Measurements from ENCODE around the gene PHOSPHO2. TPM values are rescaled to one million over a fixed set of nuclear protein-coding genes. Genes with fewer than 3 reads are reported as not detected.
A peak's percentile ranks its signal among the peaks of the same experiment; 100 is the strongest.

The PHOSPHO2 gene
- total and polyA plus RNA-seq, 9 of the 15 experiments (the other 6 are each of a cell fraction or from before 2014, with no cell fraction given), result 7.8 to 19.1 (median 11.7) TPM

DNA sequence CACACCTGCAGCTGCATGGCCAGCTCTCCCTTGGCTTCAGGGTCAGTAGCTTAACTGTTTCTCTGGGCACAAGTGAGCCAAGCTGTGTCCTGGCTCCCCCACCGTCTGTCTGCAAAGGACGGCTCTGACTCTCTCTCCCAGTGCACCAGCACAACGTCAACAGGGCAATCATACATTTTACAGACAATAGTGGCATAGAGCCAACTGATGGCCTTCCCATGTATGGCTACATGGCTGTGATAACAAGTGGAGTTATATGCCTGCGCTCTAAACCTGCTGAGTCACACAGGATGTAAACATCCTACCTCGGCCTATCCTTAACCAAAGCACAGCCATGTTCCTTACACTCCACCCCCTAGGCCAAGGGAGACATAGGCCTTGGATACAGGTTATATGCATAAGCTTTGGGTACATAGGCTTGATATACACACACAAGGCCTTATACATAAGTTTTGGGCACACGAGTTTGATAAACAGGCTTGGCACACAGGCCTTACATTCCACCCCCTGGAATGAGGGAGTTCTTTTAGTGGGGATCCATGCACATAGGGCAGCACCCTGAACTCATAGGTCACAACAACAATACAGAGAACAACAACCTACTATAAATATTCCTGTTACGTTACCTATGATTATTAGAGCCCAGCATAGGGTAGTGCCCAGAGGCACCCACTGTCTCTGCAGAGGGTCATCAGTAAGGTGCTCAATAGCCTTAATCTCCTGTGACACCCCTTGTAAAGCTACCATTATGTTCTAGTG is 17.7 kb downstream of the PHOSPHO2 start (continued):
- TF ChIP-seq SMARCA5 (IDR thresholded peaks at IDR 0.05) (no peak), ZNF24 (IDR thresholded peaks at IDR 0.05) (no peak), ZNF212 (CRISPR knock-in tag; IDR thresholded peaks at IDR 0.05) (peak; percentile 96), C11orf30 (IDR thresholded peaks at IDR 0.05; ENCODE audit: low read depth) (peak; percentile 93), BCLAF1 (IDR thresholded peaks at IDR 0.05; ENCODE audit: borderline replicate concordance in 1 of 2, control insufficient read depth in 1 of 2, low read depth in 2 of 2, low read length in 1 of 2) (no peak), E2F3 (CRISPR knock-in tag; IDR thresholded peaks at IDR 0.05) (peak; percentile 98), ZNF584 (CRISPR knock-in tag; IDR thresholded peaks at IDR 0.05; ENCODE audit: low read depth) (peak; percentile 99), ZKSCAN3 (CRISPR knock-in tag; IDR thresholded peaks at IDR 0.05) (peak; percentile 81), U2AF1 (optimal IDR thresholded peaks at IDR 0.05; ENCODE audit: low read depth, low read length) (no peak), POLR2A (conservative IDR thresholded peaks at IDR 0.05) (no peak), SRSF9 (IDR thresholded peaks at IDR 0.05; ENCODE audit: borderline replicate concordance, low read depth, low read length) (no peak), HSF4 (CRISPR knock-in tag; IDR thresholded peaks at IDR 0.05; ENCODE audit: borderline replicate concordance) (peak; percentile 97), NEUROD1 (IDR thresholded peaks at IDR 0.05; ENCODE audit: borderline replicate concordance, low read depth, low read length, partially characterized antibody) (no peak), HDAC8 (tag; IDR thresholded peaks at IDR 0.05) (peak; percentile 98)
- TF ChIP-seq, protein P1, sequence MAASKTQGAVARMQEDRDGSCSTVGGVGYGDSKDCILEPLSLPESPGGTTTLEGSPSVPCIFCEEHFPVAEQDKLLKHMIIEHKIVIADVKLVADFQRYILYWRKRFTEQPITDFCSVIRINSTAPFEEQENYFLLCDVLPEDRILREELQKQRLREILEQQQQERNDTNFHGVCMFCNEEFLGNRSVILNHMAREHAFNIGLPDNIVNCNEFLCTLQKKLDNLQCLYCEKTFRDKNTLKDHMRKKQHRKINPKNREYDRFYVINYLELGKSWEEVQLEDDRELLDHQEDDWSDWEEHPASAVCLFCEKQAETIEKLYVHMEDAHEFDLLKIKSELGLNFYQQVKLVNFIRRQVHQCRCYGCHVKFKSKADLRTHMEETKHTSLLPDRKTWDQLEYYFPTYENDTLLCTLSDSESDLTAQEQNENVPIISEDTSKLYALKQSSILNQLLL (CRISPR knock-in tag; IDR thresholded peaks at IDR 0.05; ENCODE audit: borderline replicate concordance), result no peak
- TF ChIP-seq, protein P2, sequence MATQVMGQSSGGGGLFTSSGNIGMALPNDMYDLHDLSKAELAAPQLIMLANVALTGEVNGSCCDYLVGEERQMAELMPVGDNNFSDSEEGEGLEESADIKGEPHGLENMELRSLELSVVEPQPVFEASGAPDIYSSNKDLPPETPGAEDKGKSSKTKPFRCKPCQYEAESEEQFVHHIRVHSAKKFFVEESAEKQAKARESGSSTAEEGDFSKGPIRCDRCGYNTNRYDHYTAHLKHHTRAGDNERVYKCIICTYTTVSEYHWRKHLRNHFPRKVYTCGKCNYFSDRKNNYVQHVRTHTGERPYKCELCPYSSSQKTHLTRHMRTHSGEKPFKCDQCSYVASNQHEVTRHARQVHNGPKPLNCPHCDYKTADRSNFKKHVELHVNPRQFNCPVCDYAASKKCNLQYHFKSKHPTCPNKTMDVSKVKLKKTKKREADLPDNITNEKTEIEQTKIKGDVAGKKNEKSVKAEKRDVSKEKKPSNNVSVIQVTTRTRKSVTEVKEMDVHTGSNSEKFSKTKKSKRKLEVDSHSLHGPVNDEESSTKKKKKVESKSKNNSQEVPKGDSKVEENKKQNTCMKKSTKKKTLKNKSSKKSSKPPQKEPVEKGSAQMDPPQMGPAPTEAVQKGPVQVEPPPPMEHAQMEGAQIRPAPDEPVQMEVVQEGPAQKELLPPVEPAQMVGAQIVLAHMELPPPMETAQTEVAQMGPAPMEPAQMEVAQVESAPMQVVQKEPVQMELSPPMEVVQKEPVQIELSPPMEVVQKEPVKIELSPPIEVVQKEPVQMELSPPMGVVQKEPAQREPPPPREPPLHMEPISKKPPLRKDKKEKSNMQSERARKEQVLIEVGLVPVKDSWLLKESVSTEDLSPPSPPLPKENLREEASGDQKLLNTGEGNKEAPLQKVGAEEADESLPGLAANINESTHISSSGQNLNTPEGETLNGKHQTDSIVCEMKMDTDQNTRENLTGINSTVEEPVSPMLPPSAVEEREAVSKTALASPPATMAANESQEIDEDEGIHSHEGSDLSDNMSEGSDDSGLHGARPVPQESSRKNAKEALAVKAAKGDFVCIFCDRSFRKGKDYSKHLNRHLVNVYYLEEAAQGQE (IDR thresholded peaks at IDR 0.05; ENCODE audit: borderline replicate concordance), result no peak
- TF ChIP-seq, protein P2 (CRISPR knock-in tag; IDR thresholded peaks at IDR 0.05; ENCODE audit: low read depth), result peak; percentile 89
